Skeletal muscle tissue (tissue), 4 donors: ENCODE measurements around the gene PGAP2. TPM values are rescaled to one million over a fixed set of nuclear protein-coding genes. Genes with fewer than 3 reads are reported as not detected.

ENCODE experiments used
- H3K27ac ChIP-seq: one replicate; pipeline ENCODE4 v1.7.0; 2013; ENCODE audit warnings: mild to moderate bottlenecking, low read depth, low read length, inconsistent platforms
- H3K27me3 ChIP-seq, 3 donors: one replicate each; pipeline ENCODE4 v1.7.0; 2013; ENCODE audit warnings: low read length in 3 of 3; ENCODE audit not compliant: control insufficient read depth in 3 of 3, insufficient read depth in 3 of 3
- H3K36me3 ChIP-seq, 3 donors: one replicate each; pipeline ENCODE4 v1.7.0; 2013; ENCODE audit warnings: low read length in 3 of 3; ENCODE audit not compliant: control insufficient read depth in 3 of 3, insufficient read depth in 3 of 3
- H3K4me1 ChIP-seq, 3 donors: one replicate each; pipeline ENCODE4 v1.7.0; 2013; ENCODE audit warnings: low read length in 3 of 3, mild to moderate bottlenecking in 3 of 3; ENCODE audit not compliant: control insufficient read depth in 3 of 3, insufficient read depth in 3 of 3
- H3K4me3 ChIP-seq, 3 donors: one replicate each; pipeline ENCODE4 v1.7.0; 2013; ENCODE audit warnings: low read length in 3 of 3
- H3K9ac ChIP-seq, 3 donors: one replicate each; pipeline ENCODE4 v1.7.0; 2013; ENCODE audit warnings: low read length in 3 of 3, mild to moderate bottlenecking in 3 of 3, moderate library complexity in 2 of 3, low read depth in 1 of 3
- H3K9me3 ChIP-seq, 3 donors: one replicate each; pipeline ENCODE4 v1.7.0; 2013; ENCODE audit warnings: low read length in 3 of 3; ENCODE audit not compliant: control insufficient read depth in 3 of 3
- total RNA-seq: library from RNA; depleted of rRNA; stranded (reverse); fragments of >200 nt; gene quantifications from one replicate; pipeline ENCODE4 v1.2.3, GENCODE V29; 2014
- donor health status: Osteomylitis.

The PGAP2 gene
- total RNA-seq, 1 donor from 2014 or later = 8.9 TPM

- Histone ChIP-seq H3K27me3 (no peaks in the 10 kb centered on the region), H3K36me3 (peaks cover 0 to 2% (median 0%) of the 10 kb centered on the region in 3 donors), H3K9me3 (no peaks in the 10 kb centered on the region), H3K4me3 (no peak overlapping the region), H3K9ac (peak overlapping the region in 1 of 3 donors; percentile 3), H3K4me1 (no peaks in the 10 kb centered on the region), H3K27ac (no peak overlapping the region)
These were observed 8.9 kb downstream of the PGAP2 start for GRCh38 chr11:3817181-3817800.

DNA sequence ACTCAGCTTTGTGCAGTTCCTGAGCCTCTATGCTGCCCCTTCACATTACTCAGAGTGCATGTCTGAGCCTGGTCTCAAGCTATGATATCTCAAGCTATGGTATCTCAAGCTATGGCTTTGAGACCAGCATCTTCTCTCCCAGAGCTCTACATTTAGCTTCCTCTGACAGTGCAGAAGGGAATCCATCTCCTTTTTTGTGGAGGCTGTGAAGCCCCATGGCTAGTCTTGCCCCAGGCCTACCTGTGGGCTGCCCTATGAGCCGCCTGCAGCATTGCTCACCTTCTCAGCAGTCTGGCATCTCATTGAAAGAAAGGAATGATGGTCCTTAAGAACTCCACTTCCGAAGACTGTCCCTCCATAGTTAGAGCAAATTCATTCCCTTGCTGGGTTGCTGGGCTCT, 12.6 kb downstream of the PGAP2 start:
- H3K4me1 ChIP-seq = peaks cover 0 to 4% (median 0%) of the 10 kb centered on the region in 3 donors
- no peaks in the 10 kb centered on the region for H3K27me3 ChIP-seq
- H3K9ac ChIP-seq = no peak overlapping the region
- no peaks in the 10 kb centered on the region for H3K9me3 ChIP-seq
- H3K27ac ChIP-seq = no peak overlapping the region
- H3K4me3 ChIP-seq = no peak overlapping the region
- peaks cover 2 to 4% (median 3%) of the 10 kb centered on the region in 3 donors for H3K36me3 ChIP-seq

DNA sequence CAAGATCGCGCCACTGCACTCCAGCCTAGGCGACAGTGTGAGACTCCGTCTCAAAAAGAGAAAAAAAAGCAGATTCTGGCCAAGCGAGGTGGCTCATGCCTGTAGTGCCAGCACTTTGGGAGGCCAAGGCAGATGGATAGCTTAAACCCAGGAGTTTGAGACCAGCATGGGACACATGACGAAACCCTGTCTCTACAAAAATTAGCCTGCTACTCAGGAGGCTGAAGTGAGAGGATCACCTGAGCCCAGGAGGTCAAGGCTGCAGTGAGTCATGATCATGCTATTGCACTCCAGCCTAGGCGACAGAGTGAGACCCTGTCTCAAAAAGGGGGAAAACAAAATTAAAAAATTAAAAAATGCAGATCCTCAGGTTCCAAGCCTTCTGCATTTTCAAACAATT, 14.0 kb downstream of the PGAP2 start:
- no peak overlapping the region for H3K27ac ChIP-seq
- peaks cover 8 to 12% (median 9%) of the 10 kb centered on the region in 3 donors for H3K36me3 ChIP-seq
- no peaks in the 10 kb centered on the region for H3K9me3 ChIP-seq
- peaks cover 0 to 4% (median 0%) of the 10 kb centered on the region in 3 donors for H3K4me1 ChIP-seq
- H3K9ac ChIP-seq = no peak overlapping the region
- H3K4me3 ChIP-seq = no peak overlapping the region
- no peaks in the 10 kb centered on the region for H3K27me3 ChIP-seq

DNA sequence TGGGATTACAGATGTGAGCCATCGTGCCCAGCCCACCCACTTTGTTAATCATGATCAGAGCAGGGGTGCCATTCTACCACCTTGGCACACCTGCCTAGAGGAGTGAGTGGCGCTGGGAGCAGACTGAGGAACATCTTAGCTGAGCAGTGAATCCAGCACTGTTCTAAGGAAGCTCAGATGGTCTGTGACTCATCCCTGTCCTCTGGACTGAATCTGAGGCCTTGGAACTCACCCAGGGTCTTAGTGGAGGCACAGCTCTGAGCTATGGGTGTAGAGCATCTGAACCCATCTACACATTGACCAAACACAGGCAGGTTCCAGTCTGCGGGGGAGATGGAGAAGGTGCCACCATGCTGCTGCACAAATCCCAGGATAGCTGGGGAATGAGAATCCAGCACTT, 14.9 kb downstream of the PGAP2 start:
- H3K9ac ChIP-seq = no peak overlapping the region
- no peaks in the 10 kb centered on the region for H3K9me3 ChIP-seq
- H3K36me3 ChIP-seq = peaks cover 13 to 20% (median 18%) of the 10 kb centered on the region in 3 donors
- no peak overlapping the region for H3K4me3 ChIP-seq
- no peak overlapping the region for H3K27ac ChIP-seq
- H3K27me3 ChIP-seq = no peaks in the 10 kb centered on the region
- peaks cover 0 to 4% (median 0%) of the 10 kb centered on the region in 3 donors for H3K4me1 ChIP-seq

DNA sequence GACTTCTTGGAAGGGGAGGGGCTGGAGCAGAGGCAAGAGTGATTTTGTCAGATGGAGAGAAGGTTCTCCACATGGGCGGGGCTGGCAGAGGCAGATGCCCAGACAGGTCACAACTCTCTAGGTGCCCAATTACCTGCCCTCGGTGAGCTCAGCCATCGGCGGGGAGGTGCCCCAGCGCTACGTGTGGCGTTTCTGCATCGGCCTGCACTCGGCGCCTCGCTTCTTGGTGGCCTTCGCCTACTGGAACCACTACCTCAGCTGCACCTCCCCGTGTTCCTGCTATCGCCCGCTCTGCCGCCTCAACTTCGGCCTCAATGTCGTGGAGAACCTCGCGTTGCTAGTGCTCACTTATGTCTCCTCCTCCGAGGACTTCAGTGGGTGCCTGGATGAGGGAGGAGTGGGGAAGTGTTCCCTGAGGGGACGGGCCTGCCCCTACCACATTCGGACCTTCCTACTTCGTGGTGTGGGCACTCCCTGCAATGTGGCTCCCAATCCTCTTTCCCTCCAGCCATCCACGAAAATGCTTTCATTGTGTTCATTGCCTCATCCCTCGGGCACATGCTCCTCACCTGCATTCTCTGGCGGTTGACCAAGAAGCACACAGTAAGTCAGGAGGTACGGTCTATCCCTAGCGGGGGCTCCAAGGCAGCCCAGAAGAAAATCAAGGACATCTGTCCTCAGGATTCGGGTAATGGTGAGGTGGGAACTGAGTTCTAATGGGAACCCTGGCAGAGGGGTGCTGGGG, 15.6 kb downstream of the PGAP2 start:
- H3K9me3 ChIP-seq = no peaks in the 10 kb centered on the region
- no peak overlapping the region for H3K27ac ChIP-seq
- H3K4me3 ChIP-seq = no peak overlapping the region
- H3K36me3 ChIP-seq = peaks cover 13 to 20% (median 18%) of the 10 kb centered on the region in 3 donors
- no peak overlapping the region for H3K9ac ChIP-seq
- H3K4me1 ChIP-seq = peaks cover 0 to 4% (median 0%) of the 10 kb centered on the region in 3 donors
- no peaks in the 10 kb centered on the region for H3K27me3 ChIP-seq

DNA sequence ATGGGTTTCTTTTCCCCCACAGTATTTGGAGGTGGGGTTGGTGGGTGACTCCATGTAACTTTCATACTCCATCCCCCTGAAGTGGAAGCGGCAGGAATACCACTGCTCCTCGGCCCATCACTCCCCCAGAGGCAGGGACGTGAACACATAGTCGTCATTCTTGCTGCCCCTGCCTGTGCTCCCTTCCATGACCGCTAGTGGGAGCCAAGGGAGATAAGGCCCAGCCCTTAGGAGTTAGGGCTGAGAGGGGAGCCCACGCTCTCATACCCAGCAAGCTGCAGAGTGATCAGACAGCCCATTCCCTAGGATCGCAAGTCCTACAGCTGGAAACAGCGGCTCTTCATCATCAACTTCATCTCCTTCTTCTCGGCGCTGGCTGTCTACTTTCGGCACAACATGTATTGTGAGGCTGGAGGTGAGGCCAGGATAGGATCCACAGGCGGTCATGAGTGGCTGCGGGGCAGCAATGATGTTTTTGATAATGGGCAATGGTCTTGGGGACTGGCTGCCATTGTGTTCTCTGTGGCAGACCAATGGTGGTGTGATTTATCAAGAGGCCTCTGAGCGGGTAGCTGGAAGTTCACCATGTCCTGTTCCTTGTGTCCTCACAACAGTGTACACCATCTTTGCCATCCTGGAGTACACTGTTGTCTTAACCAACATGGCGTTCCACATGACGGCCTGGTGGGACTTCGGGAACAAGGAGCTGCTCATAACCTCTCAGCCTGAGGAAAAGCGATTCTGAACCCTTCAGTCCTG, 16.5 kb downstream of the PGAP2 start:
- peaks cover 0 to 4% (median 0%) of the 10 kb centered on the region in 3 donors for H3K4me1 ChIP-seq
- H3K27me3 ChIP-seq = no peaks in the 10 kb centered on the region
- no peaks in the 10 kb centered on the region for H3K9me3 ChIP-seq
- H3K36me3 ChIP-seq = peaks cover 13 to 20% (median 18%) of the 10 kb centered on the region in 3 donors
- H3K9ac ChIP-seq = no peak overlapping the region
- H3K27ac ChIP-seq = no peak overlapping the region
- H3K4me3 ChIP-seq = no peak overlapping the region

DNA sequence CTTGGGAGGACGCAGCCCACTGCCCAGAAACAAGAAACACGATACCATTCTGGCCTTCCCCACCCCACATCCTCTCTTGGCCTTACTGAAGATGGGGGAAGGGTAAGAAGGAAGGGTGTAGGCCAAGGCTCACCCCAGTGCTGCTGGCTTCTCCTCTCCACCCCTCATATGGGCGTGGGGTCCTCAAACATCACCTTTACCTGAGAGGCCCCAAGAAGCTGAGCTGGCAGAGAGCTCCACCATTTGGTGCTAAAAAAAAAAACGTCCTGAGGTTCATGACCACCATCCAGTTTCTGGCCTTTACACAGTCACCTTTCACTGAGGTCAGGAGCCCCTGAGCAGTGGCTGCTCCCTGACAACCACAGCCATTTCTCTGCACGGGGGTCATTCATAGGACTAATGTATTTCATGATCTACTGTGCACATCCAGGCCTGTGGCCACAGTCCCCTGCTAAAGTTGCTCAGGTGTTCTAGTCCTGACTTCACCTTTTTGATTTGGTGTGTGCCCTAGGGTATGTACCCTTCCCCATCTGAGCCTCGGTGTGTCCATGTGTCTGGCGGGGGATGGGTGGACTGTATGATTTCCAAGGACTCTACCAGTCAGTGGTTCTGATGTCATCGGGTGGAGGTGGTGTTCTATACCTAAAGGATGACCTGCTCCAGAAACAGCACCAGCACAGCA, 17.3 kb downstream of the PGAP2 start:
- H3K36me3 ChIP-seq = peaks cover 14 to 20% (median 18%) of the 10 kb centered on the region in 3 donors
- H3K4me1 ChIP-seq = peaks cover 0 to 4% (median 0%) of the 10 kb centered on the region in 3 donors
- H3K9ac ChIP-seq = no peak overlapping the region
- H3K27ac ChIP-seq = no peak overlapping the region
- H3K27me3 ChIP-seq = no peaks in the 10 kb centered on the region
- no peaks in the 10 kb centered on the region for H3K9me3 ChIP-seq
- H3K4me3 ChIP-seq = no peak overlapping the region

DNA sequence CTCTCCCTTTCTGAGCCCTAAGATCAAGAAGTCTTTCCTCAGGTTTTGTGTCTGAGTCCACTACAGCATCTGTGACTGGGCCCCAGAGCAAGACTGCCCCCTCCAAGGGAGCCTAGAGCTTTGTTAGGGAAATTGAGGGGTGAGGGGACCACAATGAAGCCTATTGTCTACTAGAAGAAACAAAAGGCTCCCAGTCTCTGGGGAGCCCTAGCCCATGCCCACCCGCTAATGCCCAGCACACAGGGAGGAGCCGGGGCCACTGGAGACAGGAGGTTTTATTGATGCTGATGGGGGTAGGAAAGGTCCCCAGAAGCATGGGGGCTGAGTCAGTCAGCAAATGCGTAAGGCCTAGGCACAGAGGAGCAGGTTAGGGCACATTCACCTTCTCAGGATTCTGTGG, 18.4 kb downstream of the PGAP2 start:
- Histone ChIP-seq H3K4me1 (peaks cover 0 to 7% (median 3%) of the 10 kb centered on the region in 3 donors), H3K36me3 (peaks cover 14 to 20% (median 18%) of the 10 kb centered on the region in 3 donors), H3K9me3 (no peaks in the 10 kb centered on the region), H3K27me3 (no peaks in the 10 kb centered on the region), H3K27ac (no peak overlapping the region), H3K9ac (no peak overlapping the region), H3K4me3 (no peak overlapping the region)

DNA sequence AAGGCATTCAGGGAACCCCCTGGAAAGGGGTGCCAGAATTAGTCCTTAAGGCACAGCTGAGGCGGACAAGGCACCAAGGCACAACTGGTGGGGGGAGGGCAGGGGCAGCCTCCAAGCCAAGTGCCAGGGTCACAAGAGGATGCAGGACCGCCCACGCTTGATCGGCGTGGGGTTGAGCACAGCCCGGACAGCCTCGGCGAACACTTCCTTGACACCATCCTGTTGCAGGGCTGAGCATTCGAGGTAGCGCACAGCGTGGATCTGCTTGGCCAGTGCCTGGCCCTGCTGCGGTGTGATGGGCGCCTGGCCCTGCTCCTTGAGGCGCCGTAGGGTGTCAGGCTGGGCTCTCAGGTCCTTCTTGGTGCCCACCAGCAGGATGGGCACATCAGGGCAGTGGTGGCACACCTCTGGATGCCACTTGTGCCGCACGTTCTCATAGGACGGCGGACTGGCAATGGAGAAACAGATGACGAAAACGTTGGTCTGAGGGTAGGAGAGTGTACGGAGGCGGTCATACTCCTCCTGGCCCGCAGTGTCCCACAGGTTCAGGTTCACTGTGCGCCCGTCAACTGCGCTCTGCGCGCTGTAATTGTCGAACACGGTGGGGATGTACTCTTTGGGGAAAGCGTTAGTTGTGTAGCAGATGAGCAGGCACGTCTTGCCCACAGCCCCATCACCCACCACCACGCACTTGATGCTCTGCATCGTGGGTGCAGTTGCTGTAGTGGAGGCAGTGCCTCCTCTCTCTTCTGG, 19.2 kb downstream of the PGAP2 start:
- H3K9ac ChIP-seq = no peak overlapping the region
- no peak overlapping the region for H3K27ac ChIP-seq
- no peak overlapping the region for H3K4me3 ChIP-seq
- H3K9me3 ChIP-seq = no peaks in the 10 kb centered on the region
- H3K4me1 ChIP-seq = peaks cover 0 to 15% (median 8%) of the 10 kb centered on the region in 3 donors
- H3K36me3 ChIP-seq = peaks cover 14 to 20% (median 18%) of the 10 kb centered on the region in 3 donors
- no peaks in the 10 kb centered on the region for H3K27me3 ChIP-seq
